NCI-H774 (cell line): Measurements from ENCODE around the gene SLC23A3.
"Not testable (repeated sequence)": the region's sequence is repeated elsewhere in the genome, so short reads cannot be mapped to it uniquely, and the experiment has no call there.

Experiments used
- DNase-seq: peaks from one replicate; lab custom pipeline; 2025; lab: John Stamatoyannopoulos, UW

The SLC23A3 gene

DNA sequence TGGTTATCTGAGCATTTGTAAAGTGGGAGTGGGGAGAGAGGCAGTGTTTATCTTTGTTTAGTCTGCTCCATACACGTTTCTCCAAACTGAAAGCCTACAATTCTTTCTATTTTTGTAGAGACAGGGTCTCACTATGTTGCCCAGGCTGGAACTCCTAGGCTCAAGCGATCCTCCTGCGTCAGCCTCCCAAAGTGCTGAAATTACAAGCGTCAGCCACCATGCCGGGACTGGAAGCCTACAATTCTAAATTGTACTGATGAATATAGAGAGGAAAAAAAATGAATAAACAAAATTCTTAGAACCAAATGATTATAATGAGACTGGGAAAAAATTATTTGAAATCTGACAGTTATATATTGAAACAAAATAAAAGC, 35.3 kb upstream of the SLC23A3 start:
- no peak for DNase-seq

DNA sequence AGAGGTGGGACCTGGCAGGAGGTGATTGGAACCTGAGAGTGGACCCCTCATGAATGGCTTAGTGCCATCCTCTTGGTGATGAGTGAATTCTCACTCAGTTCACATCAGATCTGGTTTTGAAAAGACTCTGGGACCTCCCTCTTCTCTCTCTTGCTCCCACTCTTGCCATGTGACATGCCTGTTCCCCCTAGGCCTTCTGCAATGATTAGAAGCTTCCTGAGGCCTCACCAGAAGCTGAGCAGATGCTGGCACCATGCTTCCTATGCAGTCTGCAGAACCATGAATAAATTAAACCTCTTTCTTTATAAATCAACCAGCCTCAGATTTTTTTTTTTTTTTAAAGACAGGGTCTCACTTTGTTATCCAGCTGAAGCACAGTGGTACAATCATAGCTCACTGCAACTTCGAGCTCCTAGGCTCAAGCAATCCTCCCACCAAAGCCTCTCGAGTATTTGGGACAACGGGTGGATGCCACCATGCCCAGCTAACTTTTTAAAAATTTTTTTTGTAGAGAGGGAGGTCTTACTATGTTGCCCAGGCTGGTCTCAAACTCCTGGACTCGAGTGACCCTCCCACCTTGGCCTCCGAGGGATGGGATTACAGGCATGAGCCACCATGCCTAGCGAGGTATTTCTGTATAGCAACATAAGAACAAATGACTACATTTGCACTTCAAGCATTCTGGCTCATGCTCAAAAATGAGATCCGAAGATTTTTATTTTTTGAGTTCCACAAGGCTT, 34.8 kb upstream of the SLC23A3 start:
- no peak for DNase-seq

DNA sequence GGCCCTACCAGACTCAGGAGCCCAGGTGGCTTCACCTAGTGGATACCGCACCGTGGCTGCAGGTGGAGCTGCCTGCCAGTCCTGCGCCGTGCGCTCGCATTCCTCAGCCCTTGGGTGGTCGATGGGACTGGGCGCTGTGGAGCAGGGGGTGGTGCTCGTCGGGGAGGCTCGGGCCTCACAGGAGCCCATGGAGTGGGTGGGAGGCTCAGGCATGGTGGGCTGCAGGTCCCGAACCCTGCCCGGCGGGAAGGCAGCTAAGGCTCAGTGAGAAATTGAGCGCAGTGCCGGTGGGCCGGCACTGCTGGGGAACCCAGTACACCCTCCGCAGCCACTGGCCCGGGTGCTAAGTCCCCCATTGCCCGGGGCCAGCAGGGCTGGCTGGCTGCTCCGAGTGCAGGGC, 31.5 kb upstream of the SLC23A3 start:
- DNase-seq, result not testable (repeated sequence)

DNA sequence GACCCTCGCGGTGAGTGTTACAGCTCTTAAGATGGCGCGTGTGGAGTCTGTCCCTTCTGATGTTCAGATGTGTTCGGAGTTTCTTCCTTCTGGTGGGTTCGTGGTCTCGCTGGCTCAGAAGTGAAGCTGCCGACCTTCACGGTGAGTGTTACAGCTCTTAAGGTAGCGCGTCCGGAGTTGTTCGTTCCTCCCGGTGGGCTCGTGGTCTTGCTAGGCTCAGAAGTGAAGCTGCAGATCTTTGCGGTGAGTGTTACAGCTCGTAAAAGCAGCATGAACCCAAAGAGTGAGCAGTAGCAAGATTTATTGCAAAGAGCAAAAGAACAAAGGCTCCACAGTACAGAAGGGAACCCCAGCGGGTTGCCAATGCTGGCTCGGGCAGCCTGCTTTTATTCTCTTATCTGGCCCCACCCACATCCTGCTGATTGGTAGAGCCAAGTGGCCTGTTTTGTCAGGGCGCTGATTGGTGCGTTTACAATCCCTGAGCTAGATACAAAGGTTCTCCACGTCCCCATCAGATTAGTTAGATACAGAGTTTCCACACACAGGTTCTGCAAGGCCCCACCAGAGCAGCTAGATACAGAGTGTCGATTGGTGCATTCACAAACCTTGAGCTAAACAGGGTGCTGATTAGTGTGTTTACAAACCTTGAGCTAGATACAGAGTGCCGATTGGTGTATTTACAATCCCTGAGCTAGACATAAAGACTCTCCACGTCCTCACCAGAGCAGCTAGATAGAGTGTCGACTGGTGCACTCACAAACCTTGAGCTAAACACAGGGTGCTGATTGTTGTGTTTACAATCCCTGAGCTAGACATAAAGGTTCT, 30.9 kb upstream of the SLC23A3 start:
- not testable (repeated sequence) for DNase-seq

DNA sequence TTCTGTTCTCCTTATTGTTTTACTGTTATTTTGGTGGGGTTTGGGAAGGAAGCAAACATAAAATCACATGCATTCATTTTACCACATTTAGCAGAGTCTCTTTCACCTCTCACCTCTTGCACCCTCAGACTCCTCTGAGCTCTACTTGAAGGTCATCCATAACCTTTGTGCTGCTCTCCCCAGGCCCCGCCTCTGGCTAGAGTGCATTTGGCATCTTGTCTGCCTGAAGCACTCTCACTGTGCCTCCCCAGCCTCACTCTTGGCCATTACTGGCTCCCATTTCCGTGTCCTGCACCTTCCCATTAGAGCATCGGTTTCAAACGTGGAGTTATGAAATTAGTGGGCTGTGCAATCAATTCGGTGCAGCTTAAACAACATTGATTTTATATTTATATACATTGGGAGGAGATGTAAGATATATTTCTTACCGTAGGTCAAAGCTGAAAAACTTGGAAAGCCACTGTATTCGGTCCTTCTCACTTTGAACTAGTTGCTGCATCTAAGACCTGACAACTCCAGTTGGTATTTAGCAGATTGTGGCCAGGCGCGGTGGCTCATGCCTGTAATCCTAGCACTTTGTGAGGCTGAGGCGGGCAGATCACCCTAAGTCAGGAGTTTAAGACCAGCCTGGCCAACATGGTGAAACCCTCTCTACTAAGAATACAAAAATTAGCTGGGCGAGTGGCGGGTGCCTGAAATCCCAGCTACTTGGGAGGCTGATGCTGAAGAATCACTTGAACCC, 29.8 kb upstream of the SLC23A3 start:
- DNase-seq, result no peak

DNA sequence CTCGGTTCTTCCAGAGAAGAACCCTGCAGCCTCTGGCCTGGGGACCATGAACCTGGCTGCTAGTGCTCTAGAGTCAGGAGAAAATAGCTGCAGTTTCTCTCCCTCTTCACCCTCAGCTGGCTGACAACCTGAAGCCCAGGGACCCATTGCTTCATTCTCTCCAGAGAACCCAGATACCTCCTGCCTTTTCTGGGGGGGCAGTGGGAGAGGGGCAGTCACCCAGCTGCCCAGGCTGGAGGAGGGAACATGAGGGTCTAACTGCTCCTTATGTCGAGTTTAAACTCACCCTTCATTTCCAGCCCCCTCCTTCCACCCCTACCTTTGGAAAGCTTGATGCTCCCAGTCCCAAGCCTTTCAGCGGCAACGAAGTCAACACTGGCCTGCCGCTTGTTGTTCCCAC, 29.1 kb upstream of the SLC23A3 start:
- DNase-seq, result no peak

DNA sequence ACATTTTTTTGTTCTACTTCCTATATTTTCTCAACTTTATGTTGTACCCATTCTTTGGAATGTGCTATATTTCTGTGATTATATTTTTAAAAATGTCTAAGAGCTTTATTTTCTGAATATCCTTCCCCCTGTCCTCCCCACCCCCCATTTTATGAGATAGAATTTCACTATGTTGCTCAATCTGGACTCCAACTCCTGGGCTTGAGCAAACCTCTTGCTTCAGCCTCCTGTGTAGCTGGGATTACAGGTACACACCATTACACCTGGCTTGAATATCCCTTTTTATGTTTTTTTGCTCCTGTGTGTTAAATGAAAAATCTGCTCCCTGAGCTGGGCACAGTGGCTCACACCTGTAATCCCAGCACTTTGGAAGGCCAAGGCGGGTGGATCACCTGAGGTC, 27.6 kb upstream of the SLC23A3 start:
- DNase-seq, result no peak

DNA sequence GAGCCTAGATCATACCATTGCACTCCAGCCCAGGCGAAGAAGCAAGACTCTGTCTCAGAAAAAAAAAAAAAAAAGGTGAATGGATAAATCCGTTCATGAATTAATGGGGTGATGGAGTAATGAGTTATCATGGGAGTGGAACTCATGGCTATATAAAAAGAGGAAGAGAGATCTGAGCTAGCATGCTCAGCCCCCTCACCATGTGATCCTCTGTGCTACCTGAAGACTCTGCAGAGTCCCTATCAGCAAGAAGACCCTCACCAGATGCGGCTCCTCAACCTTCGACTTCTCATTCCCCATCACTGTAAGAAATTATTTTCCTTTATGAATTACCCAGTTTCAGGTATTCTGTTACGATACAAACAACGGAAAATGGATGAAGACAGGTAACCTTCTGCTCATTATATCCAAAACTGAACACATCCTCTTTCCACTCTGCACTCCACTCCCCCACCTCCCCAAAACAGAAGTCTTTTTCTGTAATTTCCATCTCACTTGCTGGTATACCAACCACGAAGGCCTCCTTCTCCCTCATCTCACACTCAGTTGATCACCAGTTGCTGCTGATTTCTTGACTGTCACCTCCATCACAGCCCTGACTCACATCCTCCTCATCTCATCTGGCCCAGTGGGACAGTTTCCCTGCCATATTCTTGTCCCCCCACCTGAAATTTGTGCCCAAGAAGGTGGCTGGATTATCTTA, 17.1 kb upstream of the SLC23A3 start:
- no peak for DNase-seq

DNA sequence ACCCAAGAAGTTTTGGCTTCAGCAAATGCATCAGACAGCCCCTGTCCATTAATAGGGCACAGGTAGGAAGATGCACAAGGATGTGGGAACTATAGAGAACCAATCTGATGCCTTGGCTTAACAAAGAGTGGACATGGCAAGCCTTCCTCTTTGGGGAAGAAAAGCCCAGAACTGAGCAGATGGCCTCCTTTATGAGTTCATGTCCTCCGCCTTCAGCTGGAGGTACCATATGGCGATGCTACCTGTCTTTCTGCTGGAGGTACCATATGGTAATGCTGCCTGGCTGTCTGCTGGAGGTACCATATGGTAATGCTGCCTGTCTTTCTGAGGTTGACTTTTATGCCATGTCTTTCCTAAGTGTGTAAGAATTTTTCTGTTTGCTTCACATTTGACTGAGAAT, 14.3 kb upstream of the SLC23A3 start:
- no peak for DNase-seq

DNA sequence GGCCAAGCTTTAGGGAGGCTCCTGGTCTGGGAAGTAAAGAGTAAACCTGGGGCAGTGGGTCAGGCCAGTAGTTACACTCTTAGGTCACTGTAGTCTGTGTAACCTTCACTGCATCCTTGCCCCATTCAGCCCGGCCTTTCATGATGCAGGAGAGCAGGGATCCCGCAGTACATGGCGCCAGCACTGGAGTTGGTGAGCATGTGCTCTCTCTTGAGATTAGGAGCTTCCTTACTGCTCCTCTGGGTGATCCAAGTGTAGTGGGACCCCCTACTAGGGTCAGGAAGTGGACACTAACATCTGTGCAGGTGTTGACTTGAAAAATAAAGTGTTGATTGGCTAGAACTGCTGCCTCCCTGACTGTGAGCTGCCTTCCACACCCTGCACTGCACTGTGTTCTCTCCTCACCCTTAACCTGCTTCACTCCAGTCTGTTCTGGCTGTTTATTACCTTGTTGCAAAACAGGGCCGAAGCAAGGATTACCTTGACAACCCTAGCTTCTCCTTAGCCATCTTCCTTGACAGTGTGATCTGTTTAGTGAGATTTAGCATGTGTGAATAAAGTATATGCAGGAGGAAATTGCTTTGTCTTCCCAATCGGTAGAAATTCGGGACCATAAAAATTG, 13.4 kb upstream of the SLC23A3 start:
- no peak for DNase-seq

DNA sequence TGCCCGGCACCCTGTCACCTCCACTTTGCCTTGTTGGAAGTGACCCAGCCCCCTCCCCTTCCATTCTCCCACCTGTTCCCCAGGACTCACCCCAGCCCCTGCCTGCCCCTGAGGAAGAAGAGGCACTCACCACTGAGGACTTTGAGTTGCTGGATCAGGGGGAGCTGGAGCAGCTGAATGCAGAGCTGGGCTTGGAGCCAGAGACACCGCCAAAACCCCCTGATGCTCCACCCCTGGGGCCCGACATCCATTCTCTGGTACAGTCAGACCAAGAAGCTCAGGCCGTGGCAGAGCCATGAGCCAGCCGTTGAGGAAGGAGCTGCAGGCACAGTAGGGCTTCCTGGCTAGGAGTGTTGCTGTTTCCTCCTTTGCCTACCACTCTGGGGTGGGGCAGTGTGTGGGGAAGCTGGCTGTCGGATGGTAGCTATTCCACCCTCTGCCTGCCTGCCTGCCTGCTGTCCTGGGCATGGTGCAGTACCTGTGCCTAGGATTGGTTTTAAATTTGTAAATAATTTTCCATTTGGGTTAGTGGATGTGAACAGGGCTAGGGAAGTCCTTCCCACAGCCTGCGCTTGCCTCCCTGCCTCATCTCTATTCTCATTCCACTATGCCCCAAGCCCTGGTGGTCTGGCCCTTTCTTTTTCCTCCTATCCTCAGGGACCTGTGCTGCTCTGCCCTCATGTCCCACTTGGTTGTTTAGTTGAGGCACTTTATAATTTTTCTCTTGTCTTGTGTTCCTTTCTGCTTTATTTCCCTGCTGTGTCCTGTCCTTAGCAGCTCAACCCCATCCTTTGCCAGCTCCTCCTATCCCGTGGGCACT, 12.7 kb upstream of the SLC23A3 start:
- no peak for DNase-seq

DNA sequence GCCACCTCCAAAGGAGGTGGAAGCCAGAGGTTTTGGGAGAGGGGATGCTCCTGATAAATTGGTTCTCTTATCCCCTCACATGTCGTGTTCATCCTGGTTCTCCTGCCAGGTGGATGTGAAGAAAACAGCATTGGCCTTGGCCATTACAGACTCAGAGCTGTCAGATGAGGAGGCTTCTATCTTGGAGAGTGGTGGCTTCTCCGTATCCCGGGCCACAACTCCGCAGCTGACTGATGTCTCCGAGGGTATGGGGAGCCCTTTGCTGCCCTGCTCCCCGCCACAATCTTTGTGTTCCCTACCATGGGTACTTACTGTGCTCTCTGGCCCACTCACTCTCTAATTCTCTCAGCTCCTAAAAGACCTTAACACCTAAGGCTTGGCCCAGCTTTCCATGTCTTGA, 11.7 kb upstream of the SLC23A3 start:
- DNase-seq, result no peak

DNA sequence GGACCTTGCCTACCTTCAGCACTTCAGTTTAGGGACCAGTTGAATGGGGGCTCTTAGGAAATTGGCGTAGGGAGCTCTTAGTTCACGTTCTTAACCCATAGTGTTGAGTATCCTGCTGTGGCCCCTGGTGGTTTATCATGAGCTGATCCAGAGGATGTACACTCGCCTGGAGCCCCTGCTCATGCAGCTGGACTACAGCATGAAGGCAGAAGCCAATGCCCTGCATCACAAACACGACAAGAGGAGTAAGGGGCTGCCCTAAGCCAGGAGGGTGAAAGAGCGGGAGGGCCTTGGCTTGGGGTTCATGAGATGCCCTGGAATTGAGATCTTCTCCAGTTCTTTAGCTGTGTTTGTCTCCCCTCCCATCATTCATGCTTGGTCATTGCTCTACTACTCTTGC, 11.1 kb upstream of the SLC23A3 start:
- no peak for DNase-seq

DNA sequence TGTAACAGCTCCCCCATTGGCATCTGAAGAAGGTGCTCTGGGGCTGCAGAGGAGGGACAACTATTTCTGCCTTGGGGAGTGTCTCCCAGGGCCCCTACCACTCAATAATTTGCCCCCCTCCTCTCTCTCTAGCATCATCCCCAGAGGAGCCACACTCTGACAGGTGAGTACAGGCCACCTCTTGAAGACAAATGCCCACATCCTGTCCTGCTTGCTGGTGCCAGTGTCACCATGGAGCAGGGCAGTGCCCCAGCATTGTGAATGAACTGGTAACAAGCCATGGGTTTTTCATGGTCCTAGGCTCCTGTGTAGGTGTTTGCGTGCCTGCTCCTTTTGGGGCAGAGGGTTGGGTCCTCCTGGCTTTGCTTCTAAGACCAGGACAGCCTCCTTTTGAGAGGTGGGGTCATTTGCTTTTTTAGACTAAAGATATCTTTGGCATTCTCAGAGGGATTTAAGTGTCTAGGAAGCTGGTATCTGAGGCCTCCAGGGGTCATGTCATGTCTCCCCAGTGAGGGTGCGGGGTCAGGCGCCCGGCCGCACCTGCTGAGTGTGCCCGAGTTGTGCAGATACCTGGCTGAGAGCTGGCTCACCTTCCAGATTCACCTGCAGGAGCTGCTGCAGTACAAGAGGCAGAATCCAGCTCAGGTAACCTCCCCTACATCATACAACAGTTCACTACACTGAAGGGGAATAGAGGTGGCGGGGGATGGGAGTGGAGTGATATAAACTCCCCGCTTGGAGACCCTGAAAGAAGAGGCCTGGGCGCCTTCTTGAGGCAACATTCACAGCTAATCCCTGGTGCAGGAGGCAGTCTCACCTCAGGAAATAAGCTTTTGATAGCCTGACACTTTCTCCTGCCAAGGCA, 10.0 kb upstream of the SLC23A3 start:
- DNase-seq, result no peak

DNA sequence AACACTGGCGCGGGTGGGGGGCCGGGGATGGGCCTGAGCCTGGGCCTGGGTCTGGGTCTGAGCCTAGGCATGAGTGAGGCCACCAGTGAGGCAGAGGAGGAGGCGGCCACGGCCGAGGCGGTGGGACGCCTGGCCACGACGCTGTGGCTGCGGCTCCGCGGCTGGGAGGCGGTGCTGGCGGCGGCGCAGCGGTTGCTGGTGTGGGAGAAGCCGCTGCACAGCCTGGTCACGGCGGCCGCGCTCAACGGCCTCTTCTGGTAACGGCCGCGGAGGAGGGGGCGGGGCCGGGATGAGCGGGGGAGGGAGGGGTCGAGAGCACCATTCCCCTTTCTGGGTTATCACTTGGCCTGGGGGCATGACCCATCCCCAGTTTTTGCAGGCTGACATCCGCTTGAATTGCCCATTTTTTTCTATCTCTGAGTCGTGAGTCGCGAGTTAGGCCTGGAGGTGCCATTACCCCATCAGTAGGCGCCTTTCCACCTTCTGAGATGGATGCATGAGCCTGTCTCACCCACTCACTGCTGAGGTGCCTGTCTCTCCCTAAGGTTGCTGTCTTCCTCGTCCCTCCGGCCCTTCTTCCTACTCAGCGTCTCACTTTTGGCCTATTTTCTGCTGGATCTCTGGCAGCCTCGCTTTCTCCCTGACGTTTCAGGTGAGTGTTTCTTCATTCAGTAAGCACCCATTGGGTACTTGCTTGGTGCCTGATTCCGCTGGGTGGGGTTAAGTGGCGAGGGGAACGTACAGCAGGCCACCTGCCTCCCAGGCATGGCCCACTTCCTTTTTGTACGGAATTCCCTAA, 8.7 kb upstream of the SLC23A3 start:
- DNase-seq, result no peak

DNA sequence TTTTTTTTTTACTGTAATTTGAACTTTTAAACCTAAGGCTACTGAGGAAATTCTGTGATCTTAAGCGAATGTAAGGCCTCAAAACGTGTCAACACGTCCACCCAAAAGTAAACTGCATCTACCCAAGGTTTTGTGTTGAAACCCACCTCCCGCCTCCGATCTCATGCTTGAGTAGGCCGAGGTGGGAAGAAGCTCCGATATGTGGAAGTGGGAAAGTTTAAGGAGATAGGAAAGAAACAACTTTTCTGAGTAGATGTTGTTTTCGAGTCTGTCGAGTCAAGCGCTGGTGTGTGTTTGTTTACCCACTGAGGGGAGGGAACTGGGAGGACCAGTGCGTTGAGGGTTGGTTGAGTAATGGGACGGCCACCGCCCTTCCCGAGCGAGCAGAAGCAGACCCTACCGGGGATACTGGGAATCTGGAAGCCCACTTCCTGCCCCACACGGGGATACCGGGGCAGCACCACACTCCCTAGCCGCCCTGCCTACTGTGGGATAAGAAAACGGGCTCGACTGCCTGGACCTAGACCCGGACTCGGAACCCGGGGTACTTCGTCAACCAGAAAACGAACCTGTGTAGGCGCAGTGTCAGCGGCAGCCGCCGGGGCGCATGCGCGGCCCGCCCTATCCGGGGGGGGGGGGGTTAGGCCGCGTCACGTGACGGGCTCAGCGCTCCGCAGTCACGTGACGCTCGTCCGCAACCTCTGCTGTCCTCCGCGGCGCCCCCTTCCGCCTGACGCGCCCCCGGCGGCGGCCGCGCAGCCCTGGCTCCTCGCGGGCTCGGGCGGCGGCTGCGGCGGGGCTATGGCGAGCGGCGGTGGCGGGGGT, 7.9 kb upstream of the SLC23A3 start, which contains the start of gene RETREG2:
Gene RETREG2 (plus strand): TSS at position 724 of the 825 bp plus-strand sequence. CDS start 78 bp downstream, at position 802.
- peak; percentile 83 for DNase-seq

DNA sequence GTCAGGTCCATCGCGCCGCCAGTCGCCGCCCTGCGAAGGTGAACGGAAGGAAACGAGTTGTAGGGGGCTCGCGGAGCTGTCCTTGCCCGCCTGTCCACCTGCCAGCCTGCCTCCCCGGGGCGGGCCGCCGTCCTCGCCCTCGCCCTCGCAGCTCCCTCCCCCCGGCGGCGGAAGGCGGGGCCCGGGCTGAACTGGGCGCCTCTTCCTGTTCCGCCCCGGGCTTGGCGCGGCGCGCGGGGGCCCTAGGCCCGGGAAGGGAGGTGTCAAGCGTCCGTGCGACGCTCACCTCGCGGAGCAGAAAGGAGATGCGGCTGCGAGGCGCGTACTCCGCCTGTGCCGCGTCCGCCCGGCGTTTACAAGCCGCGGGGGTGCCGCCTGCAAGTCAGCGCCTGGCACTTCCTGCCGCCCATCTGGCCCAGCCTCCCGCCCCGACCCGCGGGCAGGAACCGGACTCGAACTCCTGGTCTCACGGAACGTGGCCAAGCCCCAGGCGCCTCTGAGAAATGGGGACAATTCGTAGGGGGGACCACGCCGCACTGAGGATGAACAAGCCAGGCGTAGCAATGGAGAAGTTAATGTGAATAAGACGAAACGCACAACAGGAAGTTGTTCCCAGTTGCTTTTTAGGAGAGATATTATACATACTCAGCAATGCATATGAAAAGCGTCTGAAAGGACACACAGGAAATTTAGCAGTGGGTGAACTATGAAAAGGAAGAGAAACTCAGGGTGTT, 7.2 kb upstream of the SLC23A3 start, which contains the start of gene CNPPD1:
Gene CNPPD1 (minus strand): TSS at position 108 of the 734 bp plus-strand sequence. CDS start 97 bp downstream, at position 11.
- DNase-seq, result peak; percentile 84
